Loucy (cell line): Measurements from ENCODE around the gene IQCE.

Experiments
- EZH2phosphoT487 ChIP-seq: fragments of 200-600 bp; IDR thresholded peaks from 2 replicates; pipeline ENCODE4 v1.6.1; 2018; ENCODE audit warnings: antibody characterized with exemption, mild to moderate bottlenecking, moderate library complexity, borderline replicate concordance
- TF ChIP-seq, protein P1 (sequence below): fragments of 200-600 bp; sonication (generic); conservative IDR thresholded peaks from 2 replicates; pipeline ENCODE4 v1.5.1; 2014; ENCODE audit warnings: mild to moderate bottlenecking, antibody characterized with exemption, low read length

GRCh38 chr7:2521341-2521745, 37.4 kb upstream of the IQCE start:
- TF ChIP-seq, protein P1, sequence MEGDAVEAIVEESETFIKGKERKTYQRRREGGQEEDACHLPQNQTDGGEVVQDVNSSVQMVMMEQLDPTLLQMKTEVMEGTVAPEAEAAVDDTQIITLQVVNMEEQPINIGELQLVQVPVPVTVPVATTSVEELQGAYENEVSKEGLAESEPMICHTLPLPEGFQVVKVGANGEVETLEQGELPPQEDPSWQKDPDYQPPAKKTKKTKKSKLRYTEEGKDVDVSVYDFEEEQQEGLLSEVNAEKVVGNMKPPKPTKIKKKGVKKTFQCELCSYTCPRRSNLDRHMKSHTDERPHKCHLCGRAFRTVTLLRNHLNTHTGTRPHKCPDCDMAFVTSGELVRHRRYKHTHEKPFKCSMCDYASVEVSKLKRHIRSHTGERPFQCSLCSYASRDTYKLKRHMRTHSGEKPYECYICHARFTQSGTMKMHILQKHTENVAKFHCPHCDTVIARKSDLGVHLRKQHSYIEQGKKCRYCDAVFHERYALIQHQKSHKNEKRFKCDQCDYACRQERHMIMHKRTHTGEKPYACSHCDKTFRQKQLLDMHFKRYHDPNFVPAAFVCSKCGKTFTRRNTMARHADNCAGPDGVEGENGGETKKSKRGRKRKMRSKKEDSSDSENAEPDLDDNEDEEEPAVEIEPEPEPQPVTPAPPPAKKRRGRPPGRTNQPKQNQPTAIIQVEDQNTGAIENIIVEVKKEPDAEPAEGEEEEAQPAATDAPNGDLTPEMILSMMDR: no peak
- no peak for TF ChIP-seq EZH2phosphoT487
